ENCODE results near the gene NRP2. TPM values are rescaled to one million over a fixed set of nuclear protein-coding genes. Genes with fewer than 3 reads are reported as not detected.

The NRP2 gene
- total RNA-seq, 1 experiment from 2014 or later, result 10.3 TPM

GRCh38 chr2:205725059-205725458, 42.8 kb downstream of the NRP2 start:
- DNase-seq (ENCODE audit: unreplicated experiment), result no peak
- Mint-ChIP-seq H3K27ac (ENCODE audit: low read depth, unreplicated experiment) (no peak overlapping the region), H3K4me3 (ENCODE audit: unreplicated experiment) (no peak overlapping the region), H3K4me1 (ENCODE audit: insufficient read depth, unreplicated experiment) (no peaks in the 10 kb centered on the region), H3K27me3 (ENCODE audit: insufficient read depth, unreplicated experiment) (no peaks in the 10 kb centered on the region), H3K9me3 (ENCODE audit: unreplicated experiment) (no peaks in the 10 kb centered on the region), H3K36me3 (ENCODE audit: insufficient read depth, unreplicated experiment) (peaks cover 15% of the 10 kb centered on the region)
- TF ChIP-seq CTCF (IDR thresholded peaks at IDR 0.05; ENCODE audit: unreplicated experiment), result no peak
- ChIA-PET POLR2A (interaction anchor here (0.6 kb wide), 1 partner anchor 143 kb away, joined by 3 read pairs; no protein-coding TSS in a partner anchor), CTCF (no interaction called here)
- intact Hi-C loops (cut with micrococcal nuclease), result no loop called here
- BruUV-seq (replicated peaks), result no TSS peak

- no TSS peak for BruUV-seq (replicated peaks)
- CTCF ChIA-PET, result interaction anchor here (0.6 to 1.1 kb wide), 2 partner anchors 16 to 222 kb away, joined by 3 read pairs; no protein-coding TSS in a partner anchor
- POLR2A ChIA-PET, result no interaction called here
- Mint-ChIP-seq H3K9me3 (ENCODE audit: unreplicated experiment) (no peaks in the 10 kb centered on the region), H3K36me3 (ENCODE audit: insufficient read depth, unreplicated experiment) (peaks cover 15% of the 10 kb centered on the region), H3K27me3 (ENCODE audit: insufficient read depth, unreplicated experiment) (no peaks in the 10 kb centered on the region), H3K27ac (ENCODE audit: low read depth, unreplicated experiment) (no peak overlapping the region), H3K4me1 (ENCODE audit: insufficient read depth, unreplicated experiment) (no peaks in the 10 kb centered on the region), H3K4me3 (ENCODE audit: unreplicated experiment) (no peak overlapping the region)
- intact Hi-C loops (cut with micrococcal nuclease), result no loop called here
- DNase-seq (ENCODE audit: unreplicated experiment), result no peak
- no peak for TF ChIP-seq CTCF (IDR thresholded peaks at IDR 0.05; ENCODE audit: unreplicated experiment)
Observed at GRCh38 chr2:205726506-205726905, 44.2 kb downstream of the NRP2 start.

DNA sequence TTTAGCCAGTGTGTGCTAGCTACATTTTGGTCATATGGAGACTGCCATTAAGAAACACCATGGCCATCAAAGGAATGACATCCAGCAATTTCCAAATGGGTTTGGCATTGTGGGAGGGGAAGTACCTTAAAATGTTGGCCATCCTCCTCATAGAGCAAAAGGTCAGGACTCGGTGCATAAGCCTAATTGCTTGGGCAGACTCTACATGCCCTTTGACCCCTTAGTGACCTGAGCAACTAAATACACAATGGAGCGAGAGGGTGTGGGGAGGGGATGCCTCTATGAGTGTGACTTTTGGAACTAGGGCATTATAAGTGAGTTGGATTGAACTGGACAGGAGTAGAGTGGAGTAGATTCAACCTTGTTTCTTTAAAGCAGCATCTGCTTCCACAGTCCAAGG, 44.9 kb downstream of the NRP2 start:
- TF ChIP-seq CTCF (IDR thresholded peaks at IDR 0.05; ENCODE audit: unreplicated experiment), result no peak
- ChIA-PET POLR2A (no interaction called here), CTCF (interaction anchor here (1.1 kb wide), 1 partner anchor 15 kb away, joined by 3 read pairs; no protein-coding TSS in a partner anchor)
- Mint-ChIP-seq H3K4me1 (ENCODE audit: insufficient read depth, unreplicated experiment) (no peaks in the 10 kb centered on the region), H3K27me3 (ENCODE audit: insufficient read depth, unreplicated experiment) (no peaks in the 10 kb centered on the region), H3K4me3 (ENCODE audit: unreplicated experiment) (no peak overlapping the region), H3K36me3 (ENCODE audit: insufficient read depth, unreplicated experiment) (peaks cover 15% of the 10 kb centered on the region), H3K27ac (ENCODE audit: low read depth, unreplicated experiment) (no peak overlapping the region), H3K9me3 (ENCODE audit: unreplicated experiment) (no peaks in the 10 kb centered on the region)
- intact Hi-C loops (cut with micrococcal nuclease), result no loop called here
- no peak for DNase-seq (ENCODE audit: unreplicated experiment)
- BruUV-seq (replicated peaks), result no TSS peak

DNA sequence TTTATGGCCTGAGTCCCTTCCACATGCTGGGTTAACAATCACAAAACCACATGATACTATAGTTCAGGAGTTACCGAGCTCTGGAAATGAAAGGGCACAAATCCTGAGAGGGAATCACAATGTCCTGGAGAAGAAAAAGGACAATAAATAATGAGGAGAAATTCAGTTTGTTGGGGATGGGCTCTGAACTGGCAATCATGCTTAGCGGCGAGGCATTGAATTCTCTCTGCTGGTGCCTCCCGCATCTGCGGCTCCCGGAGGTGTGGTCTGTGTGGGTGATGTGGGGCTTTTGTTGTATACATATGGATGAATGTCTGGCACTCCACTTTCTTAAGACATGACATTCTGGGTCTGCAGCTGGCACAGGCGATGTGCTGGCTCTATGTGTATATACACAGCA, 46.1 kb downstream of the NRP2 start:
- Mint-ChIP-seq H3K4me1 (ENCODE audit: insufficient read depth, unreplicated experiment) (no peaks in the 10 kb centered on the region), H3K27me3 (ENCODE audit: insufficient read depth, unreplicated experiment) (no peaks in the 10 kb centered on the region), H3K27ac (ENCODE audit: low read depth, unreplicated experiment) (no peak overlapping the region), H3K36me3 (ENCODE audit: insufficient read depth, unreplicated experiment) (peaks cover 15% of the 10 kb centered on the region), H3K9me3 (ENCODE audit: unreplicated experiment) (no peaks in the 10 kb centered on the region), H3K4me3 (ENCODE audit: unreplicated experiment) (no peak overlapping the region)
- no peak for DNase-seq (ENCODE audit: unreplicated experiment)
- CTCF ChIA-PET, result interaction anchor here (0.5 to 0.8 kb wide), 2 partner anchors 8 to 1406 kb away, joined by 3 to 4 read pairs; no protein-coding TSS in a partner anchor
- intact Hi-C loops (cut with micrococcal nuclease), result no loop called here
- no peak for TF ChIP-seq CTCF (IDR thresholded peaks at IDR 0.05; ENCODE audit: unreplicated experiment)
- POLR2A ChIA-PET, result no interaction called here
- no TSS peak for BruUV-seq (replicated peaks)

All from MCF 10A (cell line).